NCI-H1092 (cell line): Measurements from ENCODE around the gene METRN.

ENCODE experiments used
- DNase-seq: peaks from one replicate; lab custom pipeline; 2025; lab: John Stamatoyannopoulos, UW

METRN gene

DNA sequence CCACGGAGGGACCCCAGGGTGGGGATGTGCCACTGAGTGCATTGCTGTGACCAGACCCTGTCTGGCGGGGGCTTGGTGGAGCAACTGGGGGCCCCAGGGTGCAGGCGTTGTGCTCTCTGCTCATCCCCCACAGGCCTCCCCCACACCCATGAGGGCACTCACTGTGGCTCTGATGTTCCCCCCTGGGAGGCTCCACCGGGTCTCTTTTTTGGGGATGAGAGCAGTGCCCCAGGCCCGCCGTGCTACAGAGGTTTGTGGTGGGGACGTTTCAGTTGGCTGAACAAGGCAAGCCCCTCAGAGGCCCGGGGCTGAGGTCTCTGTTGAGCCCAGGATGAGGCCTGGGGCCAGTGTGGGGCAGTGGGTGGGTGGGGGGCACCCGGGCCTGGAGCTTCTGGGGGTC, 8.8 kb downstream of the METRN start:
- no peak for DNase-seq

DNA sequence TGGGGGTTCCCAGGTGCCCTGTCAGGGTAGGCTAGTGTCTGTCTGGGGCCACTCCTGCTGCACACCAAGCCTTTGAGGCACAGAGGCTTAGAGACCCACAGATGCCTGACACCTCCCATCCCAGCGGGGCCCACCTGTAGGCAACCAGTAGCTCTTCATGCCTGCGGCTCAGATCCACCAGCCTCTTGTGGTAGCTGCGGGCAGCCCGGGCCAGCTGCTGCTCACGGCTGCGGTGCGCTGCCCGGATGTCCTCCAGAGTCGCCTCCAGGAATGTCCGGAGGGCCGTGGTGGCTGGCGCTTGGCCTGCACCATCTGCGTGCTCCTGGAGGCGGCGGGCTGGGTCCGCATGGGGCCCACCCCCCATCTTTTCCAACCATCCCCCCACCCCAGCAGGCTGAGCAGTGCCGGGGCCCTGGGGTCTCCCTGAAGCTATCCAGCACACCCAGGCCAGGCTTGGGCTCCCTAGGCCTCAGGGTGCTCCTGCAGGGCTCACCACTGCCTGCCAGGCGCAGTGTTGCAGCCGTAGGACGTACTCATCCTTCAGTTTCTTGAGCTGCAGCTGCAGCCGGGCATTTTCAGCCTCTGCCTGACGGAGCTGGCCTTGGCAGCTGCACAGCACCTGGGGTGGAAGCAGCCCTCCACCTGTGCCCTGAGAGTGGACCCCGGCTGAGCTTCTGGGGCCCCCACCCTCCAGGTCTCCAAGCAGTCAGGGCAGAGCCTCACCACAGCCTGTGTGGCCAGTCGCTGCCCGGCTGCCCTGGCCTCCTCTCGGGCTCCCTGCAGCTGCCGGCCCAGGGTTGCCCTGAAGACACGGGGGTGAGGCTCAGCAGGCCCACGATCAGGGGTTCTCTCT, 9.5 kb downstream of the METRN start:
- no peak for DNase-seq

DNA sequence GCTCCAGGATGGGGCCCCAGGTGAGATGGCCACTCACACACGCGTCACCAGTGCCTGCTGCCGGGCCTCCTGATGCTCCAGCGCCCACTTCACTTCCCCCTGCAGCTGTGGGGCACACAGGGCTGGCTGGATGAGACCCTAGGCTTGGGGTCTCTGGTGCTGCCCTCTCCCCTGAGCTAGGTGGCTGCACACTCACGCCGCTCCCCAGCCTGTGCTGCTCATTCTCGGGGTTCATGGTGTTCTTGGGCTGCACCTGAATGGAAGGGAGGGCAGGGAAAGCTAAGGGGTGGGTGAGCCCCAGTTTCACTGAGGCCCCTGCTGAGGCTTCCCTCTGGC, 10.1 kb downstream of the METRN start:
- no peak for DNase-seq

DNA sequence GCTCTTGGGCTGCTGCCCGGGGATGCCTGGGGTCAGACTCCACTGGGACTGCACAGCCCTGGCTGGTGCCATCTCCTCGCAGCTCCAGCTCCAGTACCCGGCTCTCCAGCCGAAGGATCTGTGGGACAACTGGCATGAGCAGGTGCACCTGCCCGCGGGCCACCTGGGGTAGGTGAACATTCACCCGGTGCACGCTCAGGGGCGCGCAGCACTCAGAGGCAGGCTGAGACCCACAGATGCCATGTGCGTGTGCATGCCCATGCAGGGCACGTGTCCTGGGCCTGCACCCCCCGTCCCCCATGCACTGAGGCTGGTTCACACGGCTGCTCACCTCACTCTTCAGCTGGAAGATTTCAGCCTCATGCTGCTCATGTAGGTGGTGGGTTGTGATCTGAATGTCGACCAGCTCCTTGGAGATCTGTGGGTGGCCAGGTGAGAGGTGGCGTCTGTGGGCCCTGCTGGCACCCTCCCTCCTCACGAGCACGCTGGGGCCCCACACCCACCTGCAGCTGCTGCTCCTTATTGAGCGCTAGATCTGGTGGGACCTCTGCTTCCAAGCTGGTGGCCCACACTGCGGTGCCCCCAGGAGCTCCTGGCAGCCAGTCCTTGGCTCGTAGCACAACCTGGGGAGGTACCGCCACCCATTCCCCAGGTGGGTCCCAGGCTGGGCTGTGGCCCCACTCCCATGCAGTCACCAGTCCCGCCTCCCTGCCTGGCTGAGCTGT, 10.7 kb downstream of the METRN start:
- no peak for DNase-seq

DNA sequence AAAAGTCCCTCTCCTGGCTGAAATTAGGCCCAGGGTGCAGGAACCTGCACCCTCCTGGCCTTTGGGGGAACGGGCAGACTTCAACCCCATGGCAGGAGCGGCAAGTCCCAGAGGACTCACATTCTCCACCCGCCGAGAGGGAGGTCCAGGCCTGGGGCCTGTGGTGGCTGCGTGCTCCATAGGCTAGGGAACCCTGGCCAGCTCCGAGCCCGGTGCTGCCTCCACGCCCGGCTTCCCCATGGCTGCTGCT, 11.2 kb downstream of the METRN start:
- DNase-seq, result no peak

DNA sequence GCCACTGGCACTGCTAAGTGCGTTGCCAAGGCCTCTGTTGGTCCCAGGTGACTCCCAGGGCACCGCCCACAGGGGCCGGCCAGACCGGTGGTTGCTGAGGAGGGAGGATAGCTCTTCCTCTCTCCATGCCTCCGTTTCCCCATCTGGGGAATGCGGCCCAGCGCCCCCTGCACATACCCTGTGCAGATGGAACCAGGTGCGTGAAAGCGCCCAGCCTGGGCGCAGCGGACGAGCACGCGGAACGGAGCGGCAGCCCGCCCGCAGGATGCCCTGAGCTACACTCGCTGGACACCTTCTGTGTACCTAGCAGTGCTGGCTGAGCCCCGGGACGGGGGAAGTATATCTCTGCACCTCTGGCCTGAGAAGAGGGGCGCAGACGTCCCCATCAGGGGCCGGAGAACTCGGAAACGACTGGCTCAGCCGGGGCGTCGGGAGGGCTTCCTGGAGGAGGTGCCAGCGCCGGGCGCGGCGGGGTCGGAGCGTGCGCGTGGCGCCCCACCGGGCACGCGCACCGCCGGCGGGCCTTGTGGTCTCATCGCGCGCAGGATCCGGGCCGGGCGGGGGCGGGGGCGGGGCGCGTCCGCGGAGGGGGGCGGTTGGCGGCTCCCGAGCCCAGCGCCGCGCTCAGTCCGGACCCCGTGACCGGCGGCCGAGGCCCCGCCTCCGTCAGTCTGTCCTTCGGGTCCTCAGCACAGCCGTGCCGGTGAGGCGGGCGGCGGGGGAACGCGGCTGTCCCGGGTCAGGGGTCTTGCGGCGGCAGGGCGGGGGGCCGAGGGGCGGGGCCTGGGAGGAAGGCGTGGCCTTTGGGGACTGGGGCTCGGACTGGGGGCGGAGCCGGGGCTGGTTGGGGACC, 11.7 kb downstream of the METRN start, which contains the start of the genes CCDC78 and HAGHL:
Gene CCDC78, minus strand, starts transcription at position 6 of the 853 bp plus-strand sequence. CDS start 76 bp downstream, outside the sequence.
Gene HAGHL, plus strand, starts transcription at position 669 of the 853 bp plus-strand sequence. CDS start 404 bp downstream, outside the sequence.
- DNase-seq, result no peak

DNA sequence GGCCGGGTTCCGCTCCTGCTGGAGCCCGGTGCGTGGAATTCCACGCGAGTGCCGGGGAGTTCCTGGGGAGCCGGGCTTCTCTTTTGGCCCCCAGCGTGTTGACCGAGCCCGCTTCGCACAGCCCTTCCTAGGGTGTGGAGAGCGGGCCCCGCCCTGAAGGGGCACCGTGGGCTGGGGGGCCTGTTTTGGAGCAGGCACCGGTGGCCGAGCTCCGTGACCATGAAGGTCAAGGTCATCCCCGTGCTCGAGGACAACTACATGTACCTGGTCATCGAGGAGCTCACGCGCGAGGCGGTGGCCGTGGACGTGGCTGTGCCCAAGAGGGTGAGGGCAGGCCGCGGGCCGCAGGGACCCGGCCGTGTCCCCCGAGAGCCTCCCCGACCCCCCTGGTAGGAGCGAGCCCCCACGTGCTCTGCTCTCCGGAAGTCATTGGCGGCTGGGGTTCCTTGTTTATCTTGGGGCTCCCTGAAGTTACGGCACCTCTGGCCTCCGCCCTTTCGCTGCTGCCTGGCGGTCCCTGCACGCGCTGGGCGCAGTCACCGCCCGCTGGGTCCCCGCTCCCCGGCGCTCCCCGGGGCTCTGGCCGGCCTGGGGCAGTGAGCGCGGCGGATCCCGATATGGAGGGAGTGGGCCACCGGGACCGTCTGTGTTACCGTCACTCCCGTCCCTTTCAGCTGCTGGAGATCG, 12.5 kb downstream of the METRN start:
- no peak for DNase-seq

DNA sequence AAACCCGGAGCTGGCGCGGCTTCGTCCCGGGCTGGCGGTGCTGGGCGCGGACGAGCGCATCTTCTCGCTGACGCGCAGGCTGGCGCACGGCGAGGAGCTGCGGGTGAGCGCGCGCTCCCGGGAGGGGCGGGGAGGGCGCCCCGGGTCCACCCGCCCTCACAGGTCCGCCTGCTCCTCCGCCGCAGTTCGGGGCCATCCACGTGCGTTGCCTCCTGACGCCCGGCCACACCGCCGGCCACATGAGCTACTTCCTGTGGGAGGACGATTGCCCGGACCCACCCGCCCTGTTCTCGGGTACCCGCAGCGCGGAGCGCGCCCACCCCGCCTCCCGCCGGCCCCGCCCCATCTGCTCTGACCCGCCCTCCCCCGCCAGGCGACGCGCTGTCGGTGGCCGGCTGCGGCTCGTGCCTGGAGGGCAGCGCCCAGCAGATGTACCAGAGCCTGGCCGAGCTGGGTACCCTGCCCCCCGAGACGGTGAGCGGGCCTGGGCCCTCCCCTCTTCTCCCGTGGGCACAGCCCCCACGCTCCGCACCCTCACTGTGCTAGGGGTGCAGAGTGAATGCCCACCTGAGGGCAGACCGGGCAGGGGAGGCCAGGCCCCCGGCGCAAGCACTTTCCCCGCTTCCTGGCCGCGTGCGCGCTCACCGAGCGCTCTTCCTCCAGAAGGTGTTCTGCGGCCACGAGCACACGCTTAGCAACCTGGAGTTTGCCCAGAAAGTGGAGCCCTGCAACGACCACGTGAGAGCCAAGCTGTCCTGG, 13.4 kb downstream of the METRN start:
- DNase-seq, result no peak

DNA sequence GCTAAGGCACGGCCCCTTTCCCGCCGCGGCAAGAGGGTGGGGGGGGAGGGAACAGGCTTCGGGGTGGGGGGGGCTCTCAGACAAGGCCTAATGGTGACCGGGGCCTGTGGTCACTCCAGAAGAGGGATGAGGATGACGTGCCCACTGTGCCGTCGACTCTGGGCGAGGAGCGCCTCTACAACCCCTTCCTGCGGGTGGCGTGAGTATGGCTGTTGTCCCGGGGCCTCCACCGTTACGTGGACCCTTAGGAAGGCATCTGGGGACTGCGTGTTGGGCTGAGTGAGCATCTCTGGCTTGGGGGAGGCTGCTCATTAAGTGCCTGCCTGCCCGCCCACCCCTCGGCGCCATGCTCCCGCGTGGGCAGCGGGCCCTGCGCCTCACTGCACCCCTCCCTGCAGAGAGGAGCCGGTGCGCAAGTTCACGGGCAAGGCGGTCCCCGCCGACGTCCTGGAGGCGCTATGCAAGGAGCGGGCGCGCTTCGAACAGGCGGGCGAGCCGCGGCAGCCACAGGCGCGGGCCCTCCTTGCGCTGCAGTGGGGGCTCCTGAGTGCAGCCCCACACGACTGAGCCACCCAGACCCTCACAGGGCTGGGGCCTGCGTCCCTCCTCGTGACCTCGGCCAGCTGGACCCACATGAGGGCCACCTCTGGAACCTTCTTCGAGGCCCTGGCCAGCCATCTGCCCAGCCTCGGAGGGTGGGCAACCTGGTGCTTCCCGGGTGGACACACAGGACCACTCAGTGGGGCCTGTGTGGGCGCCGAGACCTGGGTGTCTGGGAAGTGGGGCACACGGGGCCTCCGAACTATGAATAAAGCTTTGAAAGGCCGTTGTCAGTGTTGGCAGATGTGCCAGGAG, 14.2 kb downstream of the METRN start:
- no peak for DNase-seq

DNA sequence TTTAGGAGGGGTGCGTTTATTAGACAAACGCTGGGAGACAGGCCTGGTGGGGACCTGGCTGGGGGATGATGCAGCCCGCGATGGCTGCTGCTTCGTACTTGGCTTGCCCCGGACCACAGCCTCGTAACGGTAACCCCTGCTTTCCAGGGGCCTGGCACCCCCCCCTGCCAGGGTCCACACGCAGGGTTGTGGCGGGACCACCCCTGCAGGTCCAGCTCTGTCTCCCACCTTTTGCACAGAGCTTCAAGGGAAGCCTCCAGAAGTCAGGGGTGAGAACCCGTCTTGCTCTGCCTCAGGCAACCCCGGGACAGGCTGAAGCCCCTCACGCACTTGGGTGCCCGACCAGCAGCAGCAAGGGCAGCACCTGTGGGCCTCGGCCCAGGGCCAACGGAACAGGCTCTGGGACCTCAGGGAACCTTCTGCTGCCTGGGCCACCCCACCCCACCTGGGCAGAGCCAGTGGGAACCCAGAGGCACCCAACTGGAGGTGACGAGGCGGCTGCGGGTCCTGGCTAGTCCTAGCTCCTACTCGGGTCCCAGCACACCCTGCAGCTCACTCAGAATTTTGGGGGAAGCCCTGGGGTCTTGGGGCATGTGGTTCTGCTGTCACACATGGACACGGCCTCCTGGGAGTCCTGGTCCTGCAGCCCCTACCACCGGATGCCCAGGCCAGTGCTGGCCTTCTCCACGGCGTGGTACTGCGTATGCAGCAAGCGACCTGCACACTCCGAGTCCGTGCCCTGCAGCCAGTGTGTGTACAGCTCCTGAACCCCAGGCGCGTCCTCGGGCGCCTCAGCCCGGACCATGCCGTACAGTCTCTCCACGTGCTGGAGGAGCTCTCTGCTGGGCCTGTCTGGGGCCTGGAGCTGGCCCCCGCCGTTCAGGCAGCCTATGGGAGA, 15.1 kb downstream of the METRN start:
- no peak for DNase-seq

DNA sequence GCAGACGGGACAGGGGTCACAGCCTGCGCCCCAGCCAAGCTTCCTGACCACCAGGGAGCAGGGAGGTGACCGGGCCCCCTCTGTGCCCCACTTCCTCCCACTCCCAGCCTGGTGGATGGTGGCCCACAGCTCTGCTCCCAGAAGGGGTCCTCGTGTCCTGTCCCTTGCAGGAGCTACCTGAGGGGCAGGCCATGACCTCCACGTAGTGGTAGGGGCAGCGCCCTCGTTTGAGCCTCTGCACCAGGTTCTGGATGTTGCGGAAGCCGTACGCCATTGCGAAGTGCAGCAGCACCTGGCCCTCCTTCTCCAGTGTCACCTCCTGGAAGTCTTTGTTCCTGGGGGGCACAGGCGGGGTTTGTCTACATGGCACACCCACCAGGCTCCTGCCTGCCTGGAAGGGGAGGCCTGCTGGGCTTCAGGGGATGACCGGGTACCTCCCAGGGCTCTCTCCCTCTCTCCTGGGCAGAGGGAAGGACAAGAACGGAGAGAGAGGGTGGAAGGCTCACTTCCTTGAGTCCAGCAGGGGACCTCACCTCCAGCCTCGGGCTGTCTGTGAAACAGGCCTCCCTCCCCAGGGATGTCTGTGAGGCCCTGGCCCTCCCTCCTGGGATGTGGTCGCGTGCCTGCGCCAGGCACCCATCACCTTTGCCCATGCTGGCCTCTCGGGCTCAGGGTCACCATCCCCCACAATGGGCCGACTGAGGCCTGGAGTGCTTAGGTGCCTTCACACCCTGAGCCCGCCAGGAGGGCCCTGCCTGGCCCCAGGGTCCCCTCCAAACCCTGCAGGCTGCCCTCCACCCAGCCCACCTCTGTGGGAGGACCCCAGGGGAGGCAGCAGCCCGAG, 16.0 kb downstream of the METRN start:
- no peak for DNase-seq

DNA sequence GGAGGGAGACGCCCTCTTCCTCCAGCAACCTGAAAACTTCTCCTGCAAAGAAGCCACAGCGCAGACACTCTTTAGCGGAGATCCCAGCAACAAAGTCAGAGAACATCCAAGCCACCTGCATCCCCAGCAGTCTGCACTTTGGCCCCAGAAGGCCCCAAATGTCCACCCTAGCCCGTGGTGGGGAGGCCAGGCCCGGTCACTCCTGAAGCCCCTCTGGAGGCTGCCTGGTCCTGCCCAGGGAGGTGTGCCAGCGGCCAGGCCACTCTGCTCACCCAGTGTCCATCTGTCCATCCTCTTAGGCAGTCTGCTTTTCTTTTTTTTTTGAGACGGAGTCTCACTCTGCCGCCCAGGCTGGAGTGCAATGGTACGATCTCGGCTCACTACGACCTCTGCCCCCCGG, 17.4 kb downstream of the METRN start:
- DNase-seq, result no peak

DNA sequence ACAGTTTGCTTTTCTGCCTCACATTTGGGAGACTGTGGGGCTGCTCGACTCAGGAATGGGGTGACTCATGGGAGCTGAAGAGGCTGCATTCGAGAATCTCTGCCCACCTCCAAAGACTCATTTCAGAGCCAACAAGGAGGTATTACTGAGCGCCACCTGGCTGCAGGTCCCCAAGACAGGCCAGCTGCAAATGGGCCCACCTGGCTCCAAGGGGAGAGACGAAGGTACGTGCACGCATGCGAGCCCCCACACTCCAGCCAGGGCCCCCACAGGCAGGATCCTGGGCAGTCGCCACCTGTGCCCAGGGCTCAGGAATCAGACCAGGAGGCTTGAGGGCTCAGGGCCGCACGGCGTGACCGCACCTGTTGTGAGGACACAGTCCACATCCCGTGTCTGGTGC, 18.0 kb downstream of the METRN start:
- DNase-seq, result no peak

DNA sequence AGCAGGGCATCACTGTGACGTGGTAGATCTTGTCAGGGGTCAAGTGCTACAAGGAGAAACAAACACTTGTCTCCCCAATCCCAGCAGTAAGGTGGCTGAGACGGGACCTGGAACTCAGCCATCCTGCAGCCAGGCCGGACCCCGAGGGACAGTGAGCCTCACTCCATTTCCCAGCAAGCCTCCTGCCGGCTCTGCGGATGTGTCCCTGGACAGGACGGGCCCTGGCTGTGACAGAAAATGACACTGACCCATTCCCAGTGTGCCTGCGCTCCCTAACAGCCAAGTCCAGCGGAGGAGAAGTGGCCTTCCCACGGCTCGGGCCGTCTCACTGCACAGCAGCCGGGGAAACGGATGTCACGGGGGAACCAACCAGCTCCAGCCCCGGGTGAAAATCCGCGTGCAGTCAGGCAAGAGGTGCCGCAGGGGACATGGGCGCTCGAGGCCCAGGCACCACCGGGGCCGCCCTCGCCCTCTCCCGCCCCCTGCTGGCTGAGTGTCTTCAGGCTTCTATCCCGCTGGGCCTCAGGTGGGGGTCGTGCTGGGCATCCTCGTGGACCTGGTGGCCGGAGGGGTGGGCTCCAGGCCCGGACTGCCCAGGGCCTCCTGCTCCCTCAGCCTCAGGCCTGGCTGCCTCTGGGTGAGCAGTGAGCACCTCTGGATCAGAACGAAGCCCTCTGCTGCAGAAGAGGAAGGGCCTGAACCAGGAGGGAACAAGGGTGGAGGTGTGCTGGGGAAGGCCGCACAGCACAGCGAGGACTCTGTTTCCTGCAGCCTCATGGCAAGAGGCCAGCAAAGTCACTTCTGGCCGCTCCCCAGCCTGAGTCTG, 18.7 kb downstream of the METRN start:
- DNase-seq, result no peak

DNA sequence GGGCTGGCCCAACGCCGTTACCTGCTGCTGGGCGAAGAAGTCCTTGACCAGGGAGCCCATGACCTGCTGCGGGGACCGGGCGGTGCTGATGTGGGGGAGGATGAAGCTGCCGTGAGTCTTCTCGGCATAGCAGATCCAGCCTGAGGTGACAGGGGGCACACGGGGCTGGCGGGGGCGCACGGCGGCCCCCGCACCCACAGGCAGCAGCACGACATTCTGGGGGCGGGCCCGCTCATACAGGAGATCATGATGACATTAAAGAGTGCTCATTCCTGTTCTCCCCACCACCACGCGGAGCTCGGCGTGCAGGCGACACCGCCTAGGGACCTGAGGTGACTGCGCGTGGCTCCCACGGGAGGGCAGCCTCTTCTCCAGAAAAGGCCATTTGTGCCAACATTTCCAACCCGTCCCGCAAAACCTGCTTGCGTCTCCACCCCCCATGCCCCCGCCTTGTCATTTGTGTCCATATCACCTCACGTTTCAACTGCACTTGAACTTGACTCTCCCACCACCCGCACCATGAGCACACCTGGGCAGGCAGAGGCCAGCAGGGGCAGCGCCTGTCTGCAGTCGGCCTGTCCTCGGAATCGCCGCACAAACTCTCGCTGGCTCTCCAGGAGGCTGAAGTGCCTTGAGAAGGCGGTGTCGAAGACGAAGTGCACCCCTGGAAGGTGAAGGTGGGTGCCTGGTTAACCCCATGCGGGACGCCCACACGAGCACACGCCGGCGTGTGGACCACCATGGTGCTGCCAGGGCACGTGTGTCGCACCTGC, 19.5 kb downstream of the METRN start:
- DNase-seq, result no peak

DNA sequence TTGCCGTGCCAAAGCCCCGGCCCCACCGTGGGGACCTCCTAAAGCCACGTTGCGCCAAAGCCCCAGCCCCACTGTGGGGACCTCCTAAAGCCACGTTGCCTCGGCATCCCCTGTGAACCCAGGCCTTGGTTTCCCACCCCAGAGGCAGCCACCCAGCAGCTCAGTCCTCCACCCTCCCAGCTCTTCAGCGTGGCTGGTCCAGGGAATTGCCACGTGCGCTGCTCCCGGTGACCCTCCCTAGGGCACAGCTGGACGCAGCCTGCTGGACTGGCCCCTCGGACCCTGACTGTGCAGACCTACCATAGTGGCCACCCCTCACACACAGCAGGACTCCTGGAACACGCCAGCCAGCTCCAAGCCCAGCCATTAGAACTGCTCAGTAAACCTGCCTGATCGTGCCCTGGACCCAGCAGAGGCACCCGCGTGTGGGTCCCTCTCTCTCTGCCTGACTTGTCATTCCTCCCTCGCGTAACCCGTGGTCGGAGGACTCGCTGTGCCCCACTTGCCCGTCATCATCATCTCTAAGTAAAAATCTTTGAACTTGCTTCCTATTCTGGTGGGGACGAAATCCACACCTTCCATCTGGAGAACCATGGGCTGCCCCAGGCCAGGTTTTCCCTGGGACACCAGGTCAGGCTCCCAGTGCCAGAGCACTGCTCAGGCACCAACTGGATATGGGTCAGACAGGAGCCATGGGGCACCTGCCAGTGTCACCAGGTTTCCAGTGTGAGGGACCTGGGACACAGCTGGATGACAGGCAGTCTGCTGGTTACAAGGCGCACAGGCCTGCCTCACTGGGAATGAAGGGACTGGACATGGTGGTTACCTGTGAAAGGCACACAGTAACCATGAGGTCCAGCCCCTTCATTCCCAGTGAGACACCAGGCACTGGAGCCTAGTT, 20.3 kb downstream of the METRN start:
- DNase-seq, result no peak
